Measurements from ENCODE around the gene SEMA5B. TPM values are rescaled to one million over a fixed set of nuclear protein-coding genes. Genes with fewer than 3 reads are reported as not detected.

SEMA5B gene
- total and polyA plus RNA-seq, 7 experiments from 2014 or later: 0.19 to 0.51 (median 0.24) TPM; not detected in 4

DNA sequence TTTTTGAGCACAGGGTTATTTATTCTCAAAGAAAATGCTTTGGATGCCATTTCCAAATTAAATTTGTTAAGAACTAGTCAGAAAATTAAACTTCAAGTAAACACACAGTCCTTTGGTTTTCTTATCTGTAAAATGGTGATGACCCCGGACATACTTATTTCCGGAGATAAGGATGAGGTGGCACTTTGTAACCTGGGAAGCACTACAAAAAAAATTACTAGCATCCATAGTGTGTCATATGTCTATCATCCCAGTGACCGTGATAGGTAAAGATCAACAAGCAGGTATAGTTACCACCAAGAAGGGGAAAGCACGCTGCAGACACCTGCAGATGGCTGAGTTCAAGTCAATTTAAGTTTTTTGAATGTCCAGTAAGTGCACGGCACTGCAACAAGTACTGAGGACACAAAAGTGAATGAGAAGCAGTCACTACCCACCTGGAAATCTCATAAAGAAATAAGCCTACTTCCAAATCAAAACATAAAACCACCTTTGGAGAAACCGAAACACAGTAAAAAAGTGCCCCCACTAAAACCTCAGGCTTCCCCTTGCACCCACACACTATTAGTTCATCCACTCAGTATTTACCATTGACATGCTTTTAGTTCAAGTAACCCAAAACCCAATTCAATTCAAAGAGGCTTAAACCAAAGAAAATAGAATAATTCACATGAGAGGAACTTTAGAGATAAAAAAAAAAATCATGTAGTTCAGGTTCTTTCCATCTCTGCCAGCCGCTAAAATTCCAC lies 24.6 kb downstream of the SEMA5B start:
- Histone ChIP-seq H3K4me1 (ENCODE audit: control insufficient read depth in 2 of 2, insufficient read depth in 2 of 2, low read length in 2 of 2) (no peaks in the 10 kb centered on the region), H3K27me3 (ENCODE audit: control insufficient read depth in 2 of 2, insufficient read depth in 2 of 2, low read length in 2 of 2) (no peaks in the 10 kb centered on the region), H3K36me3 (ENCODE audit: control insufficient read depth in 2 of 3, insufficient read depth in 3 of 3, low read length in 3 of 3) (no peaks in the 10 kb centered on the region), H3K27ac (ENCODE audit: low read depth, low read length) (no peak overlapping the region), H3K9me3 (ENCODE audit: control insufficient read depth in 2 of 3, low read length in 3 of 3) (no peaks in the 10 kb centered on the region), H3K4me3 (ENCODE audit: low read length) (no peak overlapping the region)
- Mint-ChIP-seq H3K36me3 (no peaks in the 10 kb centered on the region), H3K4me3 (no peak overlapping the region), H3K9me3 (no peaks in the 10 kb centered on the region), H3K4me1 (peaks cover 0 to 2% (median 0%) of the 10 kb centered on the region in 7 donors), H3K27me3 (peaks cover 7 to 50% (median 30%) of the 10 kb centered on the region in 5 donors), H3K27ac (no peak overlapping the region)
- intact Hi-C loops (cut with micrococcal nuclease): no loop called here
- ChIA-PET CTCF (no interaction called here), POLR2A (no interaction called here)
- no peak for DNase-seq
- ATAC-seq: no peak

DNA sequence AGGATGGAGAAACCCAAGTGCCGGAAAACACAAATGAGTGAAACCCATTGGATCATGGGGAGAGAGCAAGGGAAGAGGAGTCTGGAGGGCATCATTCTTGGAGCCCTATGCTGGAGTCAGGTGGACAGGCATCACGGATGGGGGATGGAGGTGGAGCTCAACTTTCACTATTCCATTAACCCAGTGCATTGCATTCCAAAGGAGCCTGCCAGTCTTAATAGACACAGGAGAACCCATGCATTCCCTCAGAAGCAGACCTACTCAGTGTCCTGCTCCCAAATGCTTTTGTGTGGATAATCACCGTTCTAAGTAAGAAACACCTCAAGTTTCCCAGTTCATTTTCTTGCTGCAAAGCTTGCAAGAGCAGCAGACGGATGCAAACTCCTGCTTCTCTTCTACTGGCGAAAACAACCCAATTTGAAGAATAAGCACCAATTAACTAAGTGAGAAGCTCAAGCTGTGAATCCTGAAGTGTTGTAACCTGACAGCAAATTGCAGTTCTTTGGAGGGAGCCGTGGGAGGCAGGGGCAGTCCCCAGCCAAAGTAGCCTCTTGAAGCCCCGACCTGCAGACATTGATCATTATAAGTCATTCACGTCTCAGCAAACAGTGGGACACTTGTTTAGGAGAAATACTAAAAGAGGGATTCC lies 25.3 kb downstream of the SEMA5B start:
- no peak overlapping the region for H3K4me3 Mint-ChIP-seq
- no peaks in the 10 kb centered on the region for H3K36me3 Mint-ChIP-seq
- Histone ChIP-seq H3K4me3 (ENCODE audit: low read length) (no peak overlapping the region), H3K9me3 (ENCODE audit: control insufficient read depth in 2 of 3, low read length in 3 of 3) (no peaks in the 10 kb centered on the region), H3K4me1 (ENCODE audit: control insufficient read depth in 2 of 2, insufficient read depth in 2 of 2, low read length in 2 of 2) (no peaks in the 10 kb centered on the region), H3K27me3 (ENCODE audit: control insufficient read depth in 2 of 2, insufficient read depth in 2 of 2, low read length in 2 of 2) (no peaks in the 10 kb centered on the region), H3K36me3 (ENCODE audit: control insufficient read depth in 2 of 3, insufficient read depth in 3 of 3, low read length in 3 of 3) (no peaks in the 10 kb centered on the region), H3K27ac (ENCODE audit: low read depth, low read length) (no peak overlapping the region)
- intact Hi-C loops (cut with micrococcal nuclease): no loop called here
- ChIA-PET POLR2A (no interaction called here), CTCF (no interaction called here)
- DNase-seq: no peak
- H3K9me3 Mint-ChIP-seq: no peaks in the 10 kb centered on the region
- H3K27me3 Mint-ChIP-seq: peaks cover 7 to 48% (median 25%) of the 10 kb centered on the region in 5 donors
- H3K27ac Mint-ChIP-seq: no peak overlapping the region
- no peak for ATAC-seq
- H3K4me1 Mint-ChIP-seq: peaks cover 0 to 2% (median 0%) of the 10 kb centered on the region in 7 donors

- Mint-ChIP-seq H3K4me3 (no peak overlapping the region), H3K27ac (no peak overlapping the region), H3K4me1 (peaks cover 0 to 2% (median 0%) of the 10 kb centered on the region in 7 donors), H3K27me3 (peaks cover 9 to 31% (median 27%) of the 10 kb centered on the region in 5 donors), H3K36me3 (no peaks in the 10 kb centered on the region), H3K9me3 (no peaks in the 10 kb centered on the region)
- no peaks in the 10 kb centered on the region for H3K36me3 ChIP-seq (ENCODE audit: control insufficient read depth in 2 of 3, insufficient read depth in 3 of 3, low read length in 3 of 3)
- H3K27me3 ChIP-seq (ENCODE audit: control insufficient read depth in 2 of 2, insufficient read depth in 2 of 2, low read length in 2 of 2): no peaks in the 10 kb centered on the region
- ChIA-PET POLR2A (no interaction called here), CTCF (no interaction called here)
- intact Hi-C loops (cut with micrococcal nuclease): no loop called here
- H3K4me1 ChIP-seq (ENCODE audit: control insufficient read depth in 2 of 2, insufficient read depth in 2 of 2, low read length in 2 of 2): no peaks in the 10 kb centered on the region
- no peak overlapping the region for H3K4me3 ChIP-seq (ENCODE audit: low read length)
- no peak overlapping the region for H3K27ac ChIP-seq (ENCODE audit: low read depth, low read length)
- ATAC-seq (no peak), DNase-seq (no peak)
- H3K9me3 ChIP-seq (ENCODE audit: control insufficient read depth in 2 of 3, low read length in 3 of 3): no peaks in the 10 kb centered on the region
Observed at GRCh38 chr3:122998856-122999255, 28.7 kb downstream of the SEMA5B start.

DNA sequence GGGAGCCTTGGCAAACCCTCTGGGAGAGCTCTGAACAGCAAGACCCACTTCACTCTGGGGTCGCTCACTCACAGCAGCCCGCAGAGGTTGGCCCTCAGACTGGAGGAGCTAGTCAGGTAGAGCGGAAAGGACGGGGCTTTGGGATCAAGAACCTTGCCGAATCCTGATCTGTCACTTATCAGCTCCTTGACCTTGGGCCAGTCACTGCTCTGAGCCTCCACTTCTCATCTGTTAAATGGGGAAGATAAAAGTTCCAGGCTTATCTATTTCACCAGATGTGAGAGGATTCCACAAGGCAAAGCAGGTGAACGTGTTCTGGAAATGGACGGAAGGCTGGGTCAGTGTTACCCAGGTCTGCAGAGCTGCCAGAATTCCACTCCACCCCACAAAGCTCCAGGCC lies 29.4 kb downstream of the SEMA5B start:
- Histone ChIP-seq H3K27ac (ENCODE audit: low read depth, low read length) (no peak overlapping the region), H3K36me3 (ENCODE audit: control insufficient read depth in 2 of 3, insufficient read depth in 3 of 3, low read length in 3 of 3) (no peaks in the 10 kb centered on the region), H3K9me3 (ENCODE audit: control insufficient read depth in 2 of 3, low read length in 3 of 3) (no peaks in the 10 kb centered on the region), H3K4me1 (ENCODE audit: control insufficient read depth in 2 of 2, insufficient read depth in 2 of 2, low read length in 2 of 2) (no peaks in the 10 kb centered on the region), H3K27me3 (ENCODE audit: control insufficient read depth in 2 of 2, insufficient read depth in 2 of 2, low read length in 2 of 2) (no peaks in the 10 kb centered on the region), H3K4me3 (ENCODE audit: low read length) (no peak overlapping the region)
- CTCF ChIA-PET: no interaction called here
- POLR2A ChIA-PET: no interaction called here
- Mint-ChIP-seq H3K27me3 (peaks cover 9 to 35% (median 27%) of the 10 kb centered on the region in 5 donors), H3K36me3 (no peaks in the 10 kb centered on the region), H3K9me3 (no peaks in the 10 kb centered on the region), H3K27ac (no peak overlapping the region), H3K4me1 (peaks cover 0 to 2% (median 0%) of the 10 kb centered on the region in 7 donors), H3K4me3 (no peak overlapping the region)
- intact Hi-C loops (cut with micrococcal nuclease): no loop called here
- DNase-seq (no peak), ATAC-seq (no peak)

DNA sequence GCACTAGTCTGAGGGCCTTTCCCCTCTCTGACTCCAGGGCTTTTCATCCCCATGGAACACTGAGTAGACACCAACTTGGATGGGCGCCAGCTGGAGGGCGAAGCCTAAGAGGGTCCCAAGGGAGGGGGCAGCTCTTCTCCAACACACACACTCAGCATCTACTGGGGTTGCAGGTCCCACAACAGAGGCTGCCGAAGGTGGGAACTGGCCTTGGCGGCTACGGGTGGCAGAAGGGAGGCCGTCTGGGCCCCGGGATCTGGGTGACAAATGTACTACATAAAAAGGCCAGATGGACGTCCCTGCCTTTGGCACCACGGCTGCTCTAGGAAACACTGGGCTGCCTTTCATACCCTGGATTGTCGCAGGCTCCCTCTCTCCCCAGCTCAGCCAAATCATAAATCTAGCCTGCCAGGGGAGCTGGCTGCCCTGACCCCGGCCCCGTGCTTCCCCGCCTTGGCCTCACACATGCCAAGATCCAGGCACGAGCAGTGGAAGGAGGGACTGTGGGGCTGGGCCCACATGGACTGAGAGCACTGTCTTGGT lies 31.5 kb downstream of the SEMA5B start:
- no peaks in the 10 kb centered on the region for H3K36me3 Mint-ChIP-seq
- H3K4me1 ChIP-seq (ENCODE audit: control insufficient read depth in 2 of 2, insufficient read depth in 2 of 2, low read length in 2 of 2): no peaks in the 10 kb centered on the region
- no peaks in the 10 kb centered on the region for H3K27me3 ChIP-seq (ENCODE audit: control insufficient read depth in 2 of 2, insufficient read depth in 2 of 2, low read length in 2 of 2)
- CTCF ChIA-PET: interaction anchor here (0.7 kb wide), 1 partner anchor 29 kb away, joined by 5 read pairs; no protein-coding TSS in a partner anchor
- H3K27me3 Mint-ChIP-seq: peaks cover 0 to 29% (median 17%) of the 10 kb centered on the region in 5 donors
- POLR2A ChIA-PET: no interaction called here
- no peaks in the 10 kb centered on the region for H3K9me3 Mint-ChIP-seq
- ATAC-seq: no peak
- H3K4me1 Mint-ChIP-seq: no peaks in the 10 kb centered on the region
- no peak for DNase-seq
- no peaks in the 10 kb centered on the region for H3K36me3 ChIP-seq (ENCODE audit: control insufficient read depth in 2 of 3, insufficient read depth in 3 of 3, low read length in 3 of 3)
- H3K27ac Mint-ChIP-seq: no peak overlapping the region
- no peak overlapping the region for H3K4me3 ChIP-seq (ENCODE audit: low read length)
- no peaks in the 10 kb centered on the region for H3K9me3 ChIP-seq (ENCODE audit: control insufficient read depth in 2 of 3, low read length in 3 of 3)
- no peak overlapping the region for H3K27ac ChIP-seq (ENCODE audit: low read depth, low read length)
- no peak overlapping the region for H3K4me3 Mint-ChIP-seq
- intact Hi-C loops (cut with micrococcal nuclease): no loop called here

GRCh38 chr3:122994954-122995353 lies 32.6 kb downstream of the SEMA5B start:
- H3K27me3 ChIP-seq (ENCODE audit: control insufficient read depth in 2 of 2, insufficient read depth in 2 of 2, low read length in 2 of 2): peaks cover 0 to 3% of the 10 kb centered on the region in 2 donors
- CTCF ChIA-PET: no interaction called here
- H3K36me3 ChIP-seq (ENCODE audit: control insufficient read depth in 2 of 3, insufficient read depth in 3 of 3, low read length in 3 of 3): no peaks in the 10 kb centered on the region
- Mint-ChIP-seq H3K9me3 (no peaks in the 10 kb centered on the region), H3K4me3 (no peak overlapping the region), H3K36me3 (no peaks in the 10 kb centered on the region), H3K27ac (no peak overlapping the region), H3K27me3 (peaks cover 0 to 29% (median 22%) of the 10 kb centered on the region in 5 donors), H3K4me1 (no peaks in the 10 kb centered on the region)
- intact Hi-C loops (cut with micrococcal nuclease): no loop called here
- no peak overlapping the region for H3K4me3 ChIP-seq (ENCODE audit: low read length)
- ATAC-seq (no peak), DNase-seq (no peak)
- H3K4me1 ChIP-seq (ENCODE audit: control insufficient read depth in 2 of 2, insufficient read depth in 2 of 2, low read length in 2 of 2): no peaks in the 10 kb centered on the region
- POLR2A ChIA-PET: no interaction called here
- no peak overlapping the region for H3K27ac ChIP-seq (ENCODE audit: low read depth, low read length)
- H3K9me3 ChIP-seq (ENCODE audit: control insufficient read depth in 2 of 3, low read length in 3 of 3): no peaks in the 10 kb centered on the region

All from naive thymus-derived CD4-positive, alpha-beta T cell (primary cell).